K562 (cell line): Measurements from ENCODE around the gene MVK. TPM values are rescaled to one million over a fixed set of nuclear protein-coding genes. Genes with fewer than 3 reads are reported as not detected.
A peak's percentile ranks its signal among the peaks of the same experiment; 100 is the strongest.

Experiments used
- ATAC-seq: fragments of 200-7000 bp; cut with Tn5 transposase; 3 replicates; pipeline ENCODE4 v1.9.1; 2020; ENCODE audit warnings: moderate library complexity
- BruUV-seq: library from RNA; stranded (reverse); fragments of 400-500 nt; replicated peaks from 2 replicates; lab custom pipeline; 2021; lab: Mats Ljungman, UMichigan
- CTCF ChIA-PET: fragments of 300-600 bp; formaldehyde crosslinking; extraction: SDS; loops from one replicate; lab custom pipeline; 2021; ENCODE audit warnings: low intra/inter-chr PET ratio; lab: Yijun Ruan, JAX
- POLR2A ChIA-PET: fragments of 300-600, 350-650 bp; sonication (Branson Sonifier 250); formaldehyde crosslinking; extraction: SDS; loops from one replicate; lab custom pipeline; 2021; ENCODE audit warnings: antibody characterized with exemption, inconsistent platforms; lab: Yijun Ruan, JAX
- DNase-seq, 4 experiments: peaks; one replicate each; pipeline versions ENCODE4 v3.0.0 to v3.0.0-alpha.2; 2011 to 2018; ENCODE audit warnings: low spot score in 3 of 4, mixed read lengths in 3 of 4; ENCODE audit errors: extremely low read depth in 1 of 4
- FAIRE-seq: peaks from 2 replicates; lab custom pipeline; 2011; peaks lifted over from hg19 to GRCh38; lab: Jason Lieb, UNC
- H2AFZ ChIP-seq: 2 replicates; pipeline ENCODE4 v1.6.0; 2011; ENCODE audit warnings: low read depth, low read length, control low read depth, inconsistent platforms
- H3K27ac ChIP-seq: fragments of 200-600 bp; 3 replicates; pipeline ENCODE4 v1.8.0; 2011; ENCODE audit warnings: low read depth, mild to moderate bottlenecking, control low read depth, inconsistent platforms, low read length, moderate library complexity, mixed read lengths; ENCODE audit errors: extremely low read depth
- H3K27me3 ChIP-seq, 2 experiments: fragments of 300-600 bp in 1 of 2; 2 replicates in 1 of 2; 3 replicates in 1 of 2; pipeline versions ENCODE4 v1.6.0 to v1.8.0; 2011; ENCODE audit warnings: inconsistent platforms in 2 of 2, low read length in 2 of 2, mild to moderate bottlenecking in 1 of 2, mixed read lengths in 1 of 2, moderate library complexity in 1 of 2; ENCODE audit not compliant: control insufficient read depth in 2 of 2, insufficient read depth in 2 of 2
- H3K36me3 ChIP-seq: fragments of 300-600 bp; 3 replicates; pipeline ENCODE4 v1.8.0; 2011; ENCODE audit warnings: mild to moderate bottlenecking, low read length, inconsistent platforms; ENCODE audit not compliant: control insufficient read depth, insufficient read depth
- H3K4me1 ChIP-seq, 2 experiments: fragments of 200-600 bp in 1 of 2; replicated peaks in 1 of 2; 2 replicates in 1 of 2; 3 replicates in 1 of 2; pipeline versions ENCODE4 v1.5.1 to v1.8.0; 2011; ENCODE audit warnings: inconsistent platforms in 2 of 2, low read length in 2 of 2, mild to moderate bottlenecking in 1 of 2, mixed read lengths in 1 of 2, moderate library complexity in 1 of 2; ENCODE audit not compliant: control insufficient read depth in 2 of 2, insufficient read depth in 2 of 2
- H3K4me2 ChIP-seq: 2 replicates; pipeline ENCODE4 v1.6.1; 2011; ENCODE audit warnings: low read length, control low read depth, inconsistent platforms, mixed read lengths; ENCODE audit not compliant: insufficient read depth
- H3K4me3 ChIP-seq: fragments of 200-600 bp; sonication (generic), shearing (Covaris generic); 2 replicates; pipeline ENCODE4 v1.5.1; 2016; ENCODE audit warnings: control low read depth, inconsistent platforms
- H3K79me2 ChIP-seq: fragments of 200-600 bp; 3 replicates; pipeline ENCODE4 v1.8.0; 2011; ENCODE audit warnings: low read length, inconsistent platforms; ENCODE audit not compliant: control insufficient read depth, insufficient read depth
- H3K9ac ChIP-seq, 2 experiments: 2 replicates each; pipeline versions ENCODE4 v1.6.0 to v1.6.1; 2011; ENCODE audit warnings: low read depth in 2 of 2, low read length in 2 of 2, control low read depth in 1 of 2, inconsistent platforms in 1 of 2, mild to moderate bottlenecking in 1 of 2, mixed read lengths in 1 of 2; ENCODE audit not compliant: insufficient read depth in 1 of 2
- H3K9me1 ChIP-seq: one replicate; pipeline ENCODE4 v1.6.0; 2011; ENCODE audit warnings: inconsistent platforms, mild to moderate bottlenecking, low read length, moderate library complexity; ENCODE audit not compliant: control insufficient read depth, insufficient read depth
- H3K9me3 ChIP-seq: replicated peaks from 2 replicates; pipeline ENCODE4 v1.5.1; 2011; ENCODE audit warnings: low read depth, low read length, inconsistent platforms; ENCODE audit not compliant: control insufficient read depth, insufficient read depth
- H4K20me1 ChIP-seq: replicated peaks from 2 replicates; pipeline ENCODE4 v1.6.1; 2011; ENCODE audit warnings: low read length, inconsistent platforms, mixed read lengths; ENCODE audit not compliant: control insufficient read depth, insufficient read depth
- CXXC5 ChIP-seq: fragments of 250-450 bp; sonication (Bioruptor Pico); IDR thresholded peaks from 2 replicates; pipeline ENCODE4 v1.8.0; 2022; ENCODE audit warnings: inconsistent platforms, mild to moderate bottlenecking, moderate library complexity
- DPF2 ChIP-seq: fragments of 450-650 bp; IDR thresholded peaks from 2 replicates; pipeline ENCODE4 v1.6.1; 2016
- EP300 ChIP-seq: IDR thresholded peaks from 2 replicates; pipeline ENCODE4 v1.6.1; 2012; ENCODE audit warnings: low read length, improper control_type of control experiment
- ETV1 ChIP-seq: fragments of 450-650 bp; conservative IDR thresholded peaks from 2 replicates; pipeline ENCODE4 v1.6.1; 2016; ENCODE audit warnings: missing genetic modification characterization, control low read depth, low read depth, missing compliant biosample characterization
- HMGN3 ChIP-seq: IDR thresholded peaks from 2 replicates; pipeline ENCODE4 v1.6.1; 2011; ENCODE audit warnings: borderline replicate concordance, low read depth, mild to moderate bottlenecking, mixed read lengths, low read length; ENCODE audit not compliant: insufficient read length; ENCODE audit errors: extremely low read depth
- KHSRP ChIP-seq: fragments of 450-650 bp; IDR thresholded peaks from 2 replicates; pipeline ENCODE4 v1.6.1; 2017
- SAFB ChIP-seq: fragments of 200-400 bp; formaldehyde crosslinking; IDR thresholded peaks from 2 replicates; pipeline ENCODE4 v1.6.1; 2017; ENCODE audit warnings: low read depth, low read length, borderline replicate concordance
- TAF1 ChIP-seq: IDR thresholded peaks from 2 replicates; pipeline ENCODE4 v1.6.1; 2011; ENCODE audit warnings: mild to moderate bottlenecking, low read length, moderate library complexity; ENCODE audit not compliant: insufficient read depth, control insufficient read depth, severe bottlenecking; ENCODE audit errors: extremely low read depth
- TAF15 ChIP-seq: fragments of 200-400 bp; formaldehyde crosslinking; IDR thresholded peaks from 2 replicates; pipeline ENCODE4 v1.6.1; 2017; ENCODE audit warnings: mild to moderate bottlenecking, low read depth, low read length, moderate library complexity
- XRCC5 ChIP-seq: fragments of 200-400 bp; formaldehyde crosslinking; IDR thresholded peaks from 2 replicates; pipeline ENCODE4 v1.6.1; 2017; ENCODE audit warnings: low read depth, mild to moderate bottlenecking, low read length
- ZBTB2 ChIP-seq: fragments of 450-650 bp; IDR thresholded peaks from 2 replicates; pipeline ENCODE4 v1.6.1; 2016; ENCODE audit warnings: antibody characterized with exemption
- ZNF121 ChIP-seq: sonication (generic); formaldehyde crosslinking; conservative IDR thresholded peaks from 2 replicates; pipeline ENCODE4 v1.8.0; 2022; ENCODE audit warnings: missing genetic modification reagents
- WGBS: fragments of 100-300 bp; shearing (Covaris generic); methylation state at CpG from one replicate; pipeline ENCODE4 v1.1.6; 2016; ENCODE audit warnings: low coverage, mixed read lengths; ENCODE audit not compliant: insufficient coverage; ENCODE audit errors: missing lambda C conversion rate; 5-methylcytosine and 5-hydroxymethylcytosine counted together
- in situ Hi-C: fragments of 300-500 bp; cut with MboI; formaldehyde crosslinking; loops from 4 replicates; pipeline ENCODE4 v1.15.0; 2018; ENCODE audit warnings: inconsistent platforms, mixed read lengths
- intact Hi-C: fragments of 100-400 bp; cut with micrococcal nuclease; formaldehyde crosslinking; loops from 2 replicates; pipeline ENCODE4 v1.14.2; 2022
- polyA plus RNA-seq, 8 experiments: library from polyadenylated mRNA; depleted of rRNA in 4 of 8; stranded (reverse) in 5 of 8; unstranded in 3 of 8; fragments of >200 nt; fragmentation: Nextera tagmentation in 2 of 8; fragmentation: Illumina TruSeq in 1 of 8; extraction: Ambion mirVana in 2 of 8; extraction: Trizol in 1 of 8; gene quantifications; 2 replicates each; pipeline versions ENCODE4 v1.2.1 to v1.2.3, GENCODE V29; 2011 to 2014; ENCODE audit warnings: inconsistent platforms in 1 of 8, missing spikeins in 1 of 8
- total RNA-seq, 7 experiments: library from RNA; depleted of rRNA in 6 of 7; stranded (reverse); fragments of >200 nt in 6 of 7; fragmentation: Illumina TruSeq in 2 of 7; extraction: Trizol in 2 of 7; gene quantifications; 2 replicates each; pipeline versions ENCODE4 v1.2.1 to v1.2.3, GENCODE V29; 2011 to 2021; ENCODE audit warnings: low replicate concordance in 1 of 7
- TF ChIP-seq, protein P1 (sequence below): fragments of 250-450 bp; sonication (Bioruptor Pico); IDR thresholded peaks from 2 replicates; pipeline ENCODE4 v1.8.0; 2021; ENCODE audit warnings: moderate library complexity, mild to moderate bottlenecking, inconsistent platforms

MVK gene
- total and polyA plus RNA-seq, 9 of the 15 experiments (the other 6 are each of a cell fraction or from before 2014, with no cell fraction given): 0.41 to 33.6 (median 18.8) TPM

- CTCF ChIA-PET: no interaction called here
- Histone ChIP-seq H3K27me3 (no peaks in the 10 kb centered on the region), H2AFZ (no peak overlapping the region), H3K27ac (no peak overlapping the region), H3K36me3 (peaks cover 71% of the 10 kb centered on the region; the same call in 2 of the 3 replicates), H3K79me2 (no peaks in the 10 kb centered on the region), H3K4me3 (no peak overlapping the region), H3K9me3 (no peaks in the 10 kb centered on the region), H4K20me1 (no peaks in the 10 kb centered on the region), H3K4me1 (no peaks in the 10 kb centered on the region), H3K4me2 (no peak overlapping the region), H3K9ac (no peak overlapping the region; a peak in 1 of 4 replicates), H3K9me1 (no peaks in the 10 kb centered on the region)
- BruUV-seq: no TSS peak
- FAIRE-seq (no peak), DNase-seq (no peak), ATAC-seq (no peak)
- no peak for TF ChIP-seq TAF1
- no peak for TF ChIP-seq CXXC5 (CRISPR knock-in tag)
- TF ChIP-seq ZNF121 (CRISPR knock-in tag): no peak
- TF ChIP-seq EP300: no peak
- in situ Hi-C loops (loop anchor here (5.0 kb wide), 1 partner anchor 187 kb away; no protein-coding TSS in a partner anchor), intact Hi-C loops (loop anchor here (10.0 kb wide), 2 partner anchors 76 to 124 kb away; partner anchors contain the start of gene FAM222A)
- 71% methylated on average over 6 of the region's 8 CpGs for WGBS
- POLR2A ChIA-PET: interaction anchor here (0.6 to 1.7 kb wide), 2 partner anchors 9 to 295 kb away, joined by 4 to 5 read pairs; no protein-coding TSS in a partner anchor
These were observed 17.0 kb downstream of the MVK start for GRCh38 chr12:109590566-109590965.

GRCh38 chr12:109591041-109591440, 17.4 kb downstream of the MVK start:
- H3K27me3 ChIP-seq: no peaks in the 10 kb centered on the region
- no peak for ATAC-seq
- H4K20me1 ChIP-seq: peaks cover 4% of the 10 kb centered on the region; the same call in 1 of the 2 replicates
- ChIA-PET CTCF (no interaction called here), POLR2A (interaction anchor here (0.6 kb wide), 1 partner anchor 295 kb away, joined by 4 read pairs; no protein-coding TSS in a partner anchor)
- H3K79me2 ChIP-seq: no peaks in the 10 kb centered on the region
- H3K4me3 ChIP-seq: no peak overlapping the region
- H2AFZ ChIP-seq: no peak overlapping the region
- no peak for FAIRE-seq
- no peaks in the 10 kb centered on the region for H3K9me1 ChIP-seq
- no peaks in the 10 kb centered on the region for H3K4me1 ChIP-seq
- in situ Hi-C loops: loop anchor here (5.0 kb wide), 1 partner anchor 186 kb away; no protein-coding TSS in a partner anchor
- WGBS: 80% methylated on average over 10 of the region's 10 CpGs
- H3K9ac ChIP-seq: 0 out of 4 replicates have a peak overlapping the region, but pooled peaks of 1 of the 2 experiments have one; percentile 27
- no peak for DNase-seq
- H3K9me3 ChIP-seq: no peaks in the 10 kb centered on the region
- BruUV-seq: no TSS peak
- H3K4me2 ChIP-seq: no peak overlapping the region
- peaks cover 72% of the 10 kb centered on the region; the same call in 2 of the 3 replicates for H3K36me3 ChIP-seq
- intact Hi-C loops: loop anchor here (10.0 kb wide), 2 partner anchors 76 to 124 kb away; partner anchors contain the start of gene FAM222A
- no peak overlapping the region for H3K27ac ChIP-seq
- no peak for TF ChIP-seq XRCC5
- TF ChIP-seq, protein P1, sequence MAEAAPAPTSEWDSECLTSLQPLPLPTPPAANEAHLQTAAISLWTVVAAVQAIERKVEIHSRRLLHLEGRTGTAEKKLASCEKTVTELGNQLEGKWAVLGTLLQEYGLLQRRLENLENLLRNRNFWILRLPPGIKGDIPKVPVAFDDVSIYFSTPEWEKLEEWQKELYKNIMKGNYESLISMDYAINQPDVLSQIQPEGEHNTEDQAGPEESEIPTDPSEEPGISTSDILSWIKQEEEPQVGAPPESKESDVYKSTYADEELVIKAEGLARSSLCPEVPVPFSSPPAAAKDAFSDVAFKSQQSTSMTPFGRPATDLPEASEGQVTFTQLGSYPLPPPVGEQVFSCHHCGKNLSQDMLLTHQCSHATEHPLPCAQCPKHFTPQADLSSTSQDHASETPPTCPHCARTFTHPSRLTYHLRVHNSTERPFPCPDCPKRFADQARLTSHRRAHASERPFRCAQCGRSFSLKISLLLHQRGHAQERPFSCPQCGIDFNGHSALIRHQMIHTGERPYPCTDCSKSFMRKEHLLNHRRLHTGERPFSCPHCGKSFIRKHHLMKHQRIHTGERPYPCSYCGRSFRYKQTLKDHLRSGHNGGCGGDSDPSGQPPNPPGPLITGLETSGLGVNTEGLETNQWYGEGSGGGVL: no peak
- TF ChIP-seq KHSRP: no peak
- TF ChIP-seq HMGN3: no peak
- TF ChIP-seq SAFB: no peak
- no peak for TF ChIP-seq ZBTB2
- TF ChIP-seq DPF2: no peak
- TF ChIP-seq ETV1: no peak
- no peak for TF ChIP-seq TAF15
